CD4-positive, alpha-beta T cell treated with Interferon gamma for 1 hour (primary cell): ENCODE results near the gene NPAS3.

ENCODE experiments used
- DNase-seq: peaks from one replicate; pipeline ENCODE4 v3.0.0-alpha.2; 2020

NPAS3 gene

GRCh38 chr14:33529787-33530757 is 591.4 kb downstream of the NPAS3 start:
- no peak for DNase-seq

GRCh38 chr14:33532553-33532952 is 593.9 kb downstream of the NPAS3 start:
- no peak for DNase-seq

GRCh38 chr14:33534104-33534503 is 595.4 kb downstream of the NPAS3 start:
- DNase-seq, result no peak

GRCh38 chr14:33534632-33535031 is 596.0 kb downstream of the NPAS3 start:
- no peak for DNase-seq

- no peak for DNase-seq
Measured at GRCh38 chr14:33539918-33540357, 601.3 kb downstream of the NPAS3 start.

GRCh38 chr14:33541171-33541570 is 602.5 kb downstream of the NPAS3 start:
- no peak for DNase-seq

- DNase-seq, result no peak
Measured at GRCh38 chr14:33542338-33543287, 603.9 kb downstream of the NPAS3 start.

- DNase-seq, result no peak
Measured at GRCh38 chr14:33545696-33546095, 607.0 kb downstream of the NPAS3 start.

- DNase-seq, result no peak
Measured at GRCh38 chr14:33548606-33549005, 609.9 kb downstream of the NPAS3 start.

GRCh38 chr14:33551963-33552362 is 613.3 kb downstream of the NPAS3 start:
- no peak for DNase-seq

- DNase-seq, result no peak
Measured at GRCh38 chr14:33553706-33554278, 615.1 kb downstream of the NPAS3 start.

- no peak for DNase-seq
Measured at GRCh38 chr14:33554988-33555387, 616.3 kb downstream of the NPAS3 start.

GRCh38 chr14:33555710-33556350 is 617.2 kb downstream of the NPAS3 start:
- no peak for DNase-seq

GRCh38 chr14:33556382-33557121 is 617.9 kb downstream of the NPAS3 start:
- DNase-seq, result no peak

- DNase-seq, result no peak
Measured at GRCh38 chr14:33560718-33561431, 622.2 kb downstream of the NPAS3 start.

GRCh38 chr14:33561488-33562175 is 623.0 kb downstream of the NPAS3 start:
- DNase-seq, result no peak

GRCh38 chr14:33563191-33563900 is 624.7 kb downstream of the NPAS3 start:
- DNase-seq, result no peak

- DNase-seq, result no peak
Measured at GRCh38 chr14:33563901-33564197, 625.2 kb downstream of the NPAS3 start.

- no peak for DNase-seq
Measured at GRCh38 chr14:33564774-33565630, 626.3 kb downstream of the NPAS3 start.
